Left cardiac atrium (tissue), 4 donors: ENCODE data around the gene USP35. TPM values are rescaled to one million over a fixed set of nuclear protein-coding genes. Genes with fewer than 3 reads are reported as not detected.
A peak's percentile ranks its signal among the peaks of the same experiment; 100 is the strongest.
"Not testable (repeated sequence)": the region's sequence is repeated elsewhere in the genome, so short reads cannot be mapped to it uniquely, and the experiment has no call there.

Experiments used
- ATAC-seq, 2 donors: fragments of 200-7000 bp; cut with Tn5 transposase; one replicate each; pipeline ENCODE4 v1.9.1; 2020; ENCODE audit warnings: mild to moderate bottlenecking in 2 of 2, moderate library complexity in 2 of 2
- DNase-seq: peaks from one replicate; pipeline ENCODE4 v3.0.0-alpha.2; 2020
- intact Hi-C, 2 donors: fragments of 100-400 bp; cut with DNase I; formaldehyde crosslinking; loops; one replicate each; pipeline versions ENCODE4 v1.14.1 to v1.15.1; 2022 to 2023
- total RNA-seq, 2 donors: library from RNA; stranded (reverse); fragmentation: NEBNext Ultra II Directional; extraction: Animal tissue kit (Norgen Biotek cat#: 25700); gene quantifications; one replicate each; pipeline ENCODE4 v1.2.1, GENCODE V29; 2021
- donor health status: DM: no; HTN: yes; CAD: no.
- donor health status: DM: no; HTN: yes; CAD: no; lungs with severe emphysema.
- donor health status: DM: yes; HTN: yes; CAD: no.
- donor health status: Dilated cardiomyopathy.

Gene USP35
- total RNA-seq, 2 donors from 2014 or later = 6.5 to 10.6 TPM

GRCh38 chr11:78163828-78164227 is 24.9 kb upstream of the USP35 start:
- ATAC-seq = no peak
- intact Hi-C loops = no loop called here
- DNase-seq = no peak

GRCh38 chr11:78164471-78164870 is 24.2 kb upstream of the USP35 start:
- DNase-seq (no peak), ATAC-seq (no peak)
- intact Hi-C loops = no loop called here

- intact Hi-C loops = no loop called here
- DNase-seq (no peak), ATAC-seq (no peak)
Measured at GRCh38 chr11:78166855-78167469, 21.8 kb upstream of the USP35 start.

GRCh38 chr11:78168539-78169477 is 19.9 kb upstream of the USP35 start:
- intact Hi-C loops = no loop called here
- ATAC-seq (peak; percentile 91 to 94), DNase-seq (peak; percentile 92)

GRCh38 chr11:78170413-78170812 is 18.3 kb upstream of the USP35 start:
- intact Hi-C loops = no loop called here
- ATAC-seq = no peak
- DNase-seq = no peak

- intact Hi-C loops = no loop called here
- DNase-seq (no peak), ATAC-seq (no peak)
Measured at GRCh38 chr11:78170874-78171549, 17.7 kb upstream of the USP35 start.

- ATAC-seq (no peak), DNase-seq (no peak)
- intact Hi-C loops = no loop called here
Measured at GRCh38 chr11:78171951-78172350, 16.8 kb upstream of the USP35 start.

- DNase-seq, ATAC-seq, intact Hi-C loops: not testable (repeated sequence)
Measured at GRCh38 chr11:78175862-78176261, 12.9 kb upstream of the USP35 start.

GRCh38 chr11:78176605-78177141 is 12.0 kb upstream of the USP35 start:
- intact Hi-C loops = no loop called here
- DNase-seq (no peak), ATAC-seq (no peak)

- DNase-seq (no peak), ATAC-seq (no peak)
- intact Hi-C loops = no loop called here
Measured at GRCh38 chr11:78177216-78177615, 11.5 kb upstream of the USP35 start.

GRCh38 chr11:78179459-78180071 is 9.2 kb upstream of the USP35 start:
- peak; percentile 12 to 40 for ATAC-seq

GRCh38 chr11:78180751-78181150 is 8.0 kb upstream of the USP35 start:
- intact Hi-C loops = loop anchor here in 1 of 2 donors (10.0 kb wide), 1 partner anchor 106 kb away; the partner anchor contains the start of gene NDUFC2
- ATAC-seq (no peak), DNase-seq (no peak)

More at GRCh38 chr11:78179459-78180071, 9.2 kb upstream of the USP35 start:
- no peak for DNase-seq
- intact Hi-C loops = loop anchor here in 1 of 2 donors (10.0 kb wide), 1 partner anchor 105 kb away; the partner anchor contains the start of gene NDUFC2

GRCh38 chr11:78181185-78181584 is 7.5 kb upstream of the USP35 start:
- intact Hi-C loops = loop anchor here in 1 of 2 donors (10.0 kb wide), 1 partner anchor 106 kb away; the partner anchor contains the start of gene NDUFC2
- DNase-seq (no peak), ATAC-seq (no peak)

- DNase-seq (no peak), ATAC-seq (peak in 1 of 2 donors; percentile 47)
- intact Hi-C loops = loop anchor here in 1 of 2 donors (10.0 kb wide), 1 partner anchor 113 kb away; the partner anchor contains the start of gene NDUFC2
Measured at GRCh38 chr11:78187366-78188285, 1.1 kb upstream of the USP35 start.

- ATAC-seq (no peak), DNase-seq (no peak)
- intact Hi-C loops = loop anchor here in 1 of 2 donors (10.0 kb wide), 1 partner anchor 114 kb away; the partner anchor contains the start of gene NDUFC2
Measured at GRCh38 chr11:78189174-78189724, 530 bp downstream of the USP35 start.

GRCh38 chr11:78189851-78190250 is 1.1 kb downstream of the USP35 start:
- intact Hi-C loops = loop anchor here in 1 of 2 donors (10.0 kb wide), 1 partner anchor 115 kb away; the partner anchor contains the start of gene NDUFC2
- DNase-seq (no peak), ATAC-seq (no peak)

GRCh38 chr11:78190374-78190773 is 1.7 kb downstream of the USP35 start:
- ATAC-seq (no peak), DNase-seq (no peak)
- intact Hi-C loops = no loop called here
